A673 (cell line): ENCODE data around the gene CRYGN. TPM values are rescaled to one million over a fixed set of nuclear protein-coding genes. Genes with fewer than 3 reads are reported as not detected.

Experiments
- BruUV-seq: library from RNA; stranded (reverse); fragments of 400-500 nt; replicated peaks from 2 replicates; lab custom pipeline; 2021; lab: Mats Ljungman, UMichigan
- CTCF ChIA-PET: fragments of 300-600 bp; sonication (Branson Sonifier 250); formaldehyde crosslinking; loops from one replicate; lab custom pipeline; 2022; ENCODE audit warnings: antibody characterized with exemption; lab: Charles Lee
- POLR2A ChIA-PET: fragments of 300-600 bp; sonication (Branson Sonifier 250); formaldehyde crosslinking; loops from one replicate; lab custom pipeline; 2022; ENCODE audit warnings: antibody characterized with exemption; ENCODE audit not compliant: low non-redundant PET; lab: Charles Lee
- DNase-seq: peaks from one replicate; pipeline ENCODE4 v3.0.0-alpha.2; 2015; ENCODE audit warnings: low spot score
- H3K27ac ChIP-seq: fragments of 200-600 bp; sonication (generic); 2 replicates; pipeline ENCODE4 v1.5.1; 2016; ENCODE audit warnings: mixed run types, low read depth, mild to moderate bottlenecking, mixed read lengths, antibody characterized with exemption, low read length; ENCODE audit not compliant: poor library complexity, severe bottlenecking
- H3K27me3 ChIP-seq: fragments of 200-600 bp; sonication (generic); replicated peaks from 2 replicates; pipeline ENCODE4 v1.6.1; 2017; ENCODE audit warnings: mixed run types, low read depth, mild to moderate bottlenecking, mixed read lengths, antibody characterized with exemption, low read length; ENCODE audit not compliant: insufficient read depth, poor library complexity
- H3K36me3 ChIP-seq: fragments of 200-600 bp; sonication (generic); 2 replicates; pipeline ENCODE4 v1.6.1; 2016; ENCODE audit warnings: mixed run types, mild to moderate bottlenecking, mixed read lengths, antibody characterized with exemption, low read length; ENCODE audit not compliant: insufficient read depth, poor library complexity, severe bottlenecking
- H3K4me1 ChIP-seq: fragments of 200-600 bp; sonication (generic); 2 replicates; pipeline ENCODE4 v1.6.1; 2017; ENCODE audit warnings: mixed run types, mild to moderate bottlenecking, mixed read lengths, antibody characterized with exemption, low read length; ENCODE audit not compliant: insufficient read depth, poor library complexity, severe bottlenecking
- H3K4me3 ChIP-seq: fragments of 200-600 bp; sonication (generic); 2 replicates; pipeline ENCODE4 v1.5.1; 2016; ENCODE audit warnings: low read depth, mixed run types, mild to moderate bottlenecking, mixed read lengths, low read length; ENCODE audit not compliant: poor library complexity, severe bottlenecking
- H3K9me3 ChIP-seq: fragments of 200-600 bp; sonication (generic); 2 replicates; pipeline ENCODE4 v1.6.1; 2016; ENCODE audit warnings: mixed run types, low read depth, mild to moderate bottlenecking, mixed read lengths, antibody characterized with exemption, low read length; ENCODE audit not compliant: poor library complexity, severe bottlenecking
- EZH2 ChIP-seq: fragments of 200-600 bp; sonication (generic); IDR thresholded peaks from 2 replicates; pipeline ENCODE4 v1.6.1; 2017; ENCODE audit warnings: borderline replicate concordance, low read depth, mild to moderate bottlenecking, mixed read lengths, antibody characterized with exemption, low read length; ENCODE audit not compliant: poor library complexity, severe bottlenecking
- intact Hi-C: fragments of 100-400 bp; cut with micrococcal nuclease; formaldehyde crosslinking; loops from one replicate; pipeline ENCODE4 v1.10.0; 2022; ENCODE audit not compliant: unreplicated experiment
- total RNA-seq: library from RNA; stranded (reverse); gene quantifications from 2 replicates; pipeline ENCODE4 v1.2.3, GENCODE V29; 2021
- TF ChIP-seq, protein P1 (sequence below): fragments of 300-800, 200-600 bp; sonication (generic); conservative IDR thresholded peaks from 2 replicates; pipeline ENCODE4 v1.5.1; 2017; ENCODE audit warnings: low read depth, mild to moderate bottlenecking, antibody characterized with exemption, low read length, moderate library complexity, mixed read lengths

Gene CRYGN
- total RNA-seq, 1 experiment from 2014 or later, result 0.13 TPM

DNA sequence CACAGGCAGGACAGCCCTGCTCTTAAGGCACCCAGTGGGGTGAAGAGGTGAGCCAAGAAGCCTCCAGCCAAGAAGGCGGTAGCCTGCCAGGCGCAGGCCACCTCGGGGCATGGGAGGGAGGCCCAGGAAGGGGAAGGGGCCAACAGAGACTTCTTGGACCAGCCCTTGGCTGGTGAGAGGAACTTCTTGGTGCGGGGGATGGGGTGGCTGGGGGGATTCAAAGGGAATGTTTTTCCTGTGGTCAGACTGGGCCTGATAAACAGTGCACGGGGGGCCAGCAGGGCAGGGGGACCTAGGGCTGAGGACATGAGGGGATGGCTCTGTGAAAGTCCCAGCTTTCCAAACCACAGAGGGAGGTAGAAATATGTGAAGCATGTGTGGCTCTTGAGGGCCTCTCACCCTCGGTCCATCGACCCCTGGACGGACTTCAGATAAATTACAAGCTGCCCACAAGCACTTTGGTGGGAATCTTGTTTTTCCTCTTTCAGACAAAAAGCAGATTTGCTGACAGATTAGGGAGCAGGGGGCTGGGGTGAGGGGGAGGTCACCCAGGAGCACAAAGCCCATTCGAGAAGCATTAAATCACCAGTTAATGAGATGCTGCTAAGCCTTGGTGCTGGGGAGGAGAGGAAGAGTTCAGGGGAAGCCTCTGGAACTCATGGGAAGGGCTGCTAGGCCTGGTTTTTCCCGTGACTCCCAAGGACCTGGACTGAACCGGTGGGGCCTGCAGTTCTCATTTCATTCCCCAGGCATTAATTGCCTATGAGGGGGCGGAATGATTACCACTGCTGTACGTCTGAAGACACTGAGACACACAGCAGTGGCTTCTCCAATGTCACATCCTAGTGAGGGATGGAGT, 11.3 kb downstream of the CRYGN start:
- no TSS peak for BruUV-seq
- no peak for TF ChIP-seq EZH2
- DNase-seq, result no peak
- ChIA-PET POLR2A (interaction anchor here (0.7 kb wide), 1 partner anchor 26 kb away, joined by 10 read pairs; no protein-coding TSS in a partner anchor), CTCF (no interaction called here)
- H3K36me3 ChIP-seq, result no peaks in the 10 kb centered on the region
- no peaks in the 10 kb centered on the region for H3K27me3 ChIP-seq
- no peak overlapping the region for H3K4me3 ChIP-seq
- peaks cover 31% of the 10 kb centered on the region for H3K4me1 ChIP-seq
- H3K27ac ChIP-seq, result no peak overlapping the region
- intact Hi-C loops, result no loop called here
- no peaks in the 10 kb centered on the region for H3K9me3 ChIP-seq

DNA sequence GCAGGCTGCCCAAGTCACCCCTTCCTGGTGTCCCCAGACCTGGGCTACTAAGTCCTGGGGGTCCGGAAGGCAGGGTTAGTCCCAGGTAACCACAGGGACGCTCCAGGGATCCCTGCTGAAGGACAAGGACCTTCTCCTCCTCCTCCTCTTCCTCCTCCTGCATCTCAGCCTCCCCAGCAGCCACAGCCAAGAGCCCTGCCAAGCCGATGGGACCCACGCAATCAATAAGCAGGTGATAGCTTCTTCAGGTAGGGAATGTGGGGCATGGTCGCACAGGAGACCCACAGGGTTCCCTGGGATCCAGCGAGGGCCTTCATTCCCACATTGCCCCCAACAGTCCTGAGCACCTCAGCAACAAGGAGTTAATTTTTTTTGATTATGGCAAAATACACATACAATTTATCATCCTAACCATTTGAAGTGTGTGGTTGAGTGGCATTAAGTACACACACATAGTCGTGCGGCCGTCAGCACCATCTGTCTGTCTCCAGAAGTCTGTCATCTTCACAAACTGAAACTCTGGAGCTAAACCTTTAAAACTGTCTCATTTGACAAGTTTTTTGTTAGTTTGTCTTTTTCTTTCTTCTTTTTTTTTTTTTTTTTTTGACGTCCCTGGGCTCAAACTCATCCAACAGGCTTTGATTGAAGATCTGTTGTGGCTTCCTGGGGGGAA, 12.1 kb downstream of the CRYGN start:
- BruUV-seq, result no TSS peak
- Histone ChIP-seq H3K27me3 (no peaks in the 10 kb centered on the region), H3K4me1 (peaks cover 31% of the 10 kb centered on the region), H3K9me3 (no peaks in the 10 kb centered on the region), H3K27ac (no peak overlapping the region), H3K36me3 (no peaks in the 10 kb centered on the region), H3K4me3 (no peak overlapping the region)
- POLR2A ChIA-PET, result interaction anchor here (0.7 kb wide), 1 partner anchor 27 kb away, joined by 10 read pairs; no protein-coding TSS in a partner anchor
- intact Hi-C loops, result no loop called here
- TF ChIP-seq, protein P1, sequence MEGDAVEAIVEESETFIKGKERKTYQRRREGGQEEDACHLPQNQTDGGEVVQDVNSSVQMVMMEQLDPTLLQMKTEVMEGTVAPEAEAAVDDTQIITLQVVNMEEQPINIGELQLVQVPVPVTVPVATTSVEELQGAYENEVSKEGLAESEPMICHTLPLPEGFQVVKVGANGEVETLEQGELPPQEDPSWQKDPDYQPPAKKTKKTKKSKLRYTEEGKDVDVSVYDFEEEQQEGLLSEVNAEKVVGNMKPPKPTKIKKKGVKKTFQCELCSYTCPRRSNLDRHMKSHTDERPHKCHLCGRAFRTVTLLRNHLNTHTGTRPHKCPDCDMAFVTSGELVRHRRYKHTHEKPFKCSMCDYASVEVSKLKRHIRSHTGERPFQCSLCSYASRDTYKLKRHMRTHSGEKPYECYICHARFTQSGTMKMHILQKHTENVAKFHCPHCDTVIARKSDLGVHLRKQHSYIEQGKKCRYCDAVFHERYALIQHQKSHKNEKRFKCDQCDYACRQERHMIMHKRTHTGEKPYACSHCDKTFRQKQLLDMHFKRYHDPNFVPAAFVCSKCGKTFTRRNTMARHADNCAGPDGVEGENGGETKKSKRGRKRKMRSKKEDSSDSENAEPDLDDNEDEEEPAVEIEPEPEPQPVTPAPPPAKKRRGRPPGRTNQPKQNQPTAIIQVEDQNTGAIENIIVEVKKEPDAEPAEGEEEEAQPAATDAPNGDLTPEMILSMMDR, result no peak
- TF ChIP-seq EZH2, result no peak
- no peak for DNase-seq
- CTCF ChIA-PET, result no interaction called here

DNA sequence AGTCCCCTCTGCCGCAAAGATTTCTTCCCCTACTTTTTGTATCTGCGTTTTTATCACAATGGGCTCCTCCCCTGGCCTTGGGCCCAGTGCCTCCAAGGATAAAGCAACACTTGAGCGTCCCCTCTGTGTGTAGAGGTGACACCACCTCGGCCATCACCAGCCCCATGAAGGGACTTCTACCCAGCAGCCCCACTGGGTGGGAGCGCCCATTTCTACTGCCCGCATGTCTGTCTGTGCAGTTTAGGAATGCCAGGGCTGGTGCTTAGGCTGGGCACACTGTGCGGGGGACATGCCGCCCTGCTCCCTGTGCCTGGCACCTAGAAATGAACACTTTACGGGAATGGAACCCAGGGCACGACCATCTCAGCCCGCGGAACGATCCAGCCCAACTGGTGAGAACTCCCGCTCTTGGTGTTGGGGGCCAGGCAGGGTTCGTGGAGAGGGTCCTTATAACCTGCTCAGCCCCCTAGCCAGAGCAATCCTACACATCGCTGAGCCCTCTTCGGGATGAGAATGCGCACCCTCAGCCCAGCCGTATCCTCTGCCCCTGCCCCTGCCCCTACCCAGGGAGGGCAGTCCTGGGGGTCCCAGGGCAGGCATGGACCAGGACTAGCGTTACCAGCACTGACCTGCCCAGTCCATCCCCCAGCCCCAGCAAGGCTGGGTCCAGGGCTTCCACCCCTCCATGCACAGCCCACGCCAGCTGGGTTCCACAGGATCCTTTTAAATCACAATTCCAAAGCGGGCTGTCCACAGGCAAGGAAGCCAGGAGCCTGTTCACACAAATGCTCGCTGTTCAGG, 12.8 kb downstream of the CRYGN start:
- no TSS peak for BruUV-seq
- Histone ChIP-seq H3K9me3 (no peaks in the 10 kb centered on the region), H3K27ac (no peak overlapping the region), H3K27me3 (no peaks in the 10 kb centered on the region), H3K36me3 (no peaks in the 10 kb centered on the region), H3K4me3 (no peak overlapping the region), H3K4me1 (peaks cover 31% of the 10 kb centered on the region)
- POLR2A ChIA-PET, result no interaction called here
- TF ChIP-seq, protein P1, result no peak
- no peak for TF ChIP-seq EZH2
- CTCF ChIA-PET, result interaction anchor here (0.7 kb wide), 1 partner anchor 27 kb away, joined by 3 read pairs; no protein-coding TSS in a partner anchor
- intact Hi-C loops, result no loop called here
- DNase-seq, result no peak
